Head of caudate nucleus (tissue), 42 donors: ENCODE results near the gene RSPO1.

Experiments used
- DNase-seq, 42 donors: peaks; one replicate each; pipeline versions ENCODE4 v3.0.0 to v3.0.0-alpha.2; 2020 to 2021; ENCODE audit warnings: mixed read lengths in 7 of 42
- intact Hi-C: fragments of 100-400 bp; cut with DNase I; formaldehyde crosslinking; loops from one replicate; pipeline ENCODE4 v1.15.0; 2022

Gene RSPO1

DNA sequence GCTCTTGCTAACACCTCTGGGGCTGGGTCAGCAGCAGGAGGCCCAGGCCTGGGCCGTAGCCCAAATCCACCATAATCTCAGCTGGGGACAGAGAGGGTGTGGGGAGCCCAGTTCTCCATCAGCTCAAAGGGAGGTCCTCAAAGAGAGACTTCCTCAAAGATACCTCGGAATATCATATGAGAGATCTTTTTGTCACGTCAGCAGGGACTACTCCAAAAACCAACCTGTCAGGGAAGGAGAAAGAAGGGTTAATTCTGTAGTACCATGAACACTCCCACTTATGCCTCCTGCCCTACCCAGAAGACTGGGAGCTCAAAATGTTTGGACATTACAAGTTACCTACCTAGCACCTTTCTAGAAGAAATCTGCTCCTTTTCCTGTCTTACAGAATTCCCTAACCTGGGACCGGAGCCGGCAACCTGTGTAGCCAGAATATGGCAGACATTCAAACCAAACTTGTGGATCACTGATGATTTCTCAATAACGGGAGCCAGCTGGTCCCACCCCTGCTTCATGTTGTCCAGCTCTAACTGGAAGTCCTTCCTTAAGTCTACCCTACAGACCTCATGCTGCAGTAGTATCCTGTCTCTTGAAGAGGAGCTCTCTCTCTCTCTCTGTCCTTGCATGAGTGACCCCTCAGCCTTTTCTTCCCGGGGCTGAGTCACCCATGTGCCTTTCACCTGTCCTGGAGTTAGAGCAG lies 4.8 kb downstream of the RSPO1 start:
- intact Hi-C loops = no loop called here
- DNase-seq = no peak

DNA sequence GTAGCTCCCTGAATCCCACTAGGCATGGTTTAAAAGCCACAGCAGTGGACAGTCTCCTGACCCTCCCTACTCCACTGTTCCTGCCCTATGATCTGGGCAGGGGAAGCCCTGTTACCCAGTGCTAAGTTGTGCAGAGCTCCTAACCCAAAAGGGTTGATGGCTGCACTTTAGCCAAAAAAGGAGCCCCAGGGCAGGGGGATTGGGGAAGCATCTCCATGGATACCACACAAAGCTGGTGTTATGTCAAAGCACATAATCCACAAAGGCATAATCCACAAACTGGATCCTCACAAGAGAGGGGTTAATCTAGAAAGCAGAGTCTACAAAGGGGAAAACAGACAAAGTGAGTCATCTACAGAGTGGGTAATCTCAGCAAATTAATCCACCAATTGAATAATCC lies 5.7 kb downstream of the RSPO1 start:
- intact Hi-C loops = no loop called here
- DNase-seq = no peak

DNA sequence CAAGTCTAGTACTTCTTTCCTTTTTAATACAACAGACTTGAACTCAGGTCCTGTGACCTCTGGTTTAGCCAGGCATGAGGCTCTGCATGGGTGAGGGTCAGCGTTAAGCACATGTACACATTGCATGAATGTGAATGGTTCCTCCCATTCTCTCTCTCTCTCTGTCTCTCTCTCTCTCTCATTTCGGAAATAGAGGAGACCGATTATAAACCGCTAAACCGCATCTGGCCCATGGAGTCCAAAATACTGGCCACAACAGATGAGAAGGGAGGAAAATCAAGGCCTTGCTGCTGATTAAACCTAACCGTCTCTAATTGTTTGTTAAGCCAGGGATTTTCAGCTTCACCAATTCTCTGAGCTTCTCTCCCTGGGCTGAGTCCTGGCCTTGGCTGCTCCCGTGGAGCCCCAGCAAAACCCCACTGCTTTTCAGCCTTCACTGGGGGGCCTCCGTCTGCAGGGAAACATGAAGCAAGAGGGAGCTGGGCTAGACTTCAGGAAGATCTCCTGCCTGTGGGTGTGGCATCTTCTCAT lies 6.6 kb downstream of the RSPO1 start:
- DNase-seq = no peak
- intact Hi-C loops = no loop called here

DNA sequence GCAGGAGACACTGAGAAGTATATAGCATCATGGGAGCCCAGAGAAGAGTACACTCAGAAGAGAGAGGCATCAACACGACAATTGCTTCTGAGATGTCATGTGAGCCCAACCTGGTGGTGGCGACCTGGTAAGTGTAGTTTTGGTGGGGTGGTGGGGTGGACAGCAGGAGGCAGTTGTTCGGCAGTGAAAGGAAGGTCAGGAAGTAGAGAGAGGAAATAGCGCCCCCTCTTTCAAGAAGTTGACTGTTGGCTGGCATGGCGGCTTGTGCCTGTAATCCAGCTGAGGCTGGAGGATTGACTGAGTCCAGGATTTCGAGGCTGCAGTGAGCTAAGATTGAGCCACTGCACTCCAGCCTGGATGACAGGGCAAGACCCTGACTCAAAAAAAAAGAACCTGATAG lies 12.6 kb downstream of the RSPO1 start:
- no peak for DNase-seq
- intact Hi-C loops = no loop called here

DNA sequence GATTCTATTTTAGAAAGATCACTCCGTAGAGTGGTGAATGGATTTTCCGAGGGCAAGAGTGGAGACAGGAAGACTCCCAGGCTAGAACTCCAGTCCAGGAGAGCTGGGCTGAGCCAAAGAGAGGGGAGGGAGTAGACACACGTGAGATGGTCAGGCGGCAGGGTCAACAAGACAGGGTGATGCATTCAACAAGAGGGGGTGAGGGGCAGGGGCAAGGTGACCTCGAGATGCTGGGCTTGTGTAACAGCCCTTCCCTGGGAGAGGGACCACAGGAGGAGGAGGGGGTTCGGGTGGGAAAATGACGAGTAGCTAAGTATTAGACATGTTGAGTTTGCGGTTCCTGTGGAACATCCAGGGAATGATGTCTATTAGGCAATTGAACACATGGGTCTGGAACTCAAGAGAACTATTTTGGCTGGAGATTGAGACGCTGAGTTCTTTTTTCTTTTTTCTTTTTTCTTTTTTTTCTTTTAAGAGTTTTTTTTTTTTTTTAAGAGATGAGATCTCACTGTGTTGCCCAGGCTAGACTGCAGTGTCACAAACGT lies 13.3 kb downstream of the RSPO1 start:
- intact Hi-C loops = no loop called here
- DNase-seq = no peak

DNA sequence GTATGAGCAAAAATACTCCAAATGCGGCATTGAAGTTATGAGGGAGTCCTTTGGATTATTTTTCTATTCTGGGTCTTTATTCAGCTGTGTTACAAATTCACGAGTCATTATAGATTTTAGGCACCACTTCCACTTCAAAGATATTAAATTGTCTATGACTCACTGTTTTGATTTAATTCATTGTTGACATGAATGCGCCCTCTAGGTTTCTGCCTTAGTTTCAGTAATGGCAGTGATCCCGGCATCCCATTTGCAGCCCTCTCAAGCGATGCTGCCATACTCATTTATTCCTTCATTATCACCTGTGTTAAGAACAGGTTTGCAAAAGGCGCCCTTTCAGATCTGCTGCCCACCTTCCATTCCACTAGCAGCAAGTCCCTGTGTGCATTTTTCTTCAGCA lies 14.0 kb downstream of the RSPO1 start:
- intact Hi-C loops = no loop called here
- peak in 2 of 42 donors; percentile 6 to 25 for DNase-seq

DNA sequence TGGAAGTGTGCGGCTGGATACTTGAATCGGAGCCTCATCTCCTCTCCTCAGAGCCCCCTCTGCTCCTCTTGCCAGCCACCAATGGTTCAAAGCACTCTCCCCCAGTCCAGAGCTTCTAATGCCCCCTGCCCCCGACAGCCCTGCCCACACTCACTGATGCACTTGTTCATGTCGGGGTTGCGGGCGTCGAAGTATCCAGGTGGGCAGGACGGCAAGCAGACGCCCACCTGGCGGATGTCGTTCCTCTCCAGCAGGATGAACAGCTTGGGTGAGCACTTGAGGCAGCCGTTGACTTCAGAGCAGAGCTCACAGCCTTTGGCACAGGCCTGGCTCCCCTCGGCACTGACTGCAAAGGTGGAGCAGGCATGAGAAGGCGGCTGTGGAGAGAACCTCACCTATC lies 18.4 kb downstream of the RSPO1 start:
- intact Hi-C loops = no loop called here
- no peak for DNase-seq

DNA sequence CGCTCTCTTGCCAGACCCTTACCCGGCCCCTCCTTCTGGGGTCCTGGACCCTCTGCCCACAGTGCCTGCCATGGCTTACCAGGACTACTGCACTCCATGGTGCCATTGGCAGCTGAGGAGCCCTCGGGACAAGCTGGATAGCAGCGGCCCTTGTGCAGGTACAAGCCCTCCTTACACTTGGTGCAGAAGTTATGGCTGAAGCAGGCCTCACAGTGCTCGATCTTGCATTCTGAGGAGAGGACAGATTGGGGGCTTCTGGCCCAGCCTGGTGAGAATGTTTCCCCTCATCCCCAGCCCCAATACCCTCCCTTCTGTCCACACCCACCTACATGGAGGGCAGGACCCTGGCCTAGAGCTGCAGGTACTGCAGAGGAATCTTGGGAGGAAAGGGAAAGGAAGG lies 20.6 kb downstream of the RSPO1 start:
- intact Hi-C loops = no loop called here
- no peak for DNase-seq

DNA sequence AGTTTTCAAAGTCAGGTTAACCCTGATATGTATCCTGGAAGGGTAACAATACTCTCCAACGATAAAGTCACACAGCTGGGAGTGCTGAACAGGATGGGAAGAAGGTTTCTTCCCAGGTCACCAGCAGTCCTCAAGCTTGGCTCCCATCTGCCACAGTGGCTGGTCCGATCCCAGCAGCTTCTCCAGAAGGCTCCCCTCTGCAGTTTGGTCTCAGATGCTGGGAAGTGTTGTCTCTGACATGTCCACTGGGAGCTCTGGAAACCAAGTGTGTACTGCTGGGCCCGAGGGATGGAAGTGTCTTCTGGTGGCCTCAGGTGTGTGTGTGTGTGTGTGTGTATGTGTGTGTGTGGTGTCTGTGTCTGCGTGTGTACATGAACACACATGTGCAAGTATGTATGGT lies 22.5 kb downstream of the RSPO1 start:
- DNase-seq = no peak
- intact Hi-C loops = no loop called here

DNA sequence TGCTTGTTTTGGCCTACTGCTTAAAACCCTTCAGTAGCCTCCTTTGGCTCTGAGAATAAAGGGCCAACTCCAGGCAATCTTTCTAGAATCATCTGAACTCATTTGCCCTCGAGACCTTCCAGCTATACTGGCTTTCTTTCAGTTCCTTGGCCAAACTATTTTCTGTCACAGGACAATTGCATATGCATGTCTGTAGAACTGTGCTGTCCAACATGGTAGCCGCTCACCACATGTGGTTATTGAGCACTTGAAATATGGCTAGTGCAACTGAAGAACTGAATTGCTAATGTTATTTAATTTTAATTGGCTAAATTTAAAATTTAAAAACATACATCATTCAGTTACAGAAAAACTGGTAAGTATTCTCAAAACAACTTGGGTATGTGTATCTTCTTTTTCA lies 24.7 kb downstream of the RSPO1 start:
- intact Hi-C loops = loop anchor here (10.0 kb wide), 1 partner anchor 255 kb away; no protein-coding TSS in a partner anchor
- no peak for DNase-seq

DNA sequence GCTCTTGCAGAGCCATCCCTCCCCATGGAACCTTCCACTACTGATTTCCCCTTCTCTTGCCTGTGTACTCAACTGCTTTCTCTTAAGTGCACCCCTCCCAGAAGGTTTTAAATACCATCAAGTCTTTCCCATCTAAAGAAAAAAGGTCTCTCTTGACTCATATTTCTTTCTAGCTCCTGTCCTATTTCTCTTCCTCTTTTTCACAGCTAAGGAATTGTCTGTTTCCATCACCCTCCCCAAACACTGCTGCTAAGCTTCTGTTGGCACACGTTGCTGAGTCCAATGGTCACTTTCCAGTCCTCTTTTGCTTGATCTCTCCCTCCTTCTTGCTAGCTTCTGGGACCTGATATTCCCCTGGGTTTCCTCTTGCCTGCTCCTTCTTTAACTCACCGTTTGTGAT lies 25.7 kb downstream of the RSPO1 start:
- no peak for DNase-seq
- intact Hi-C loops = loop anchor here (10.0 kb wide), 1 partner anchor 256 kb away; no protein-coding TSS in a partner anchor

DNA sequence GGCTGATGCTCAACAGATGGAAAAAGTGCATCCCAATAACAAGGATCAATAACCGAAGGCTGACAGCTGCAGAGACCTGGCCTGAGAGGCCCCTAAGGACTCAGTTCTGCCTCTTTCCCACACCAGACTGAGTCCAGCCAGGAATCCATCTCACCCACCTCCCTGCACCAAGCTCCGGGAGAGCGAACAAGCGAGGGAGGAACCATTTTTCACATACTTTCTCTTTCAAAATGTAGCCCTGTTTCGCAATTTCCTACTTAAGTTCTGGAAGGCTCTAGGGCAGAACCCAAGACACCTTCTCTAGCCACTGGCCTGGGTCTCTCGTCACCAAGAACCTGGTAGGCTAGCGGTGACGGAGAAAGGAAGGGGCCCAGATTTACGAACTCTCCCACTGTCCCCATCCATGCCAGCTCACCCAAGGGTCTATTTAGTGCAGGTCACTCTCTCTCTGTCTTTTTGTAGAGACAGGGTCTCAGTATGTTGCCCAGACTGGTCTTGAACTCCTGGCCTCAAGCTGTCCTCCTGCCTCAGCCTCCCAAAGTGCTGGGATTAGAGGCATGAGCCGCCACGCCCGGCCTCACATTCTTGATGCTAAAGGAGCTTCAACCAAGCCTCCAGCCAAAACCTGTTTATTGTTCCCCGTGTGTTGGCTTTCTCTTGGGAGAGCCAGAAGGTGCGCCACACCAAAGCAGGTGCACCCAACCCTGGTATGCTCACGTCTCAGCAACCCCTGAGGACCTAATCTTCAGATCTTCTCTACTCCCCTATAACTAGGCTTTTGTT lies 28.0 kb downstream of the RSPO1 start:
- intact Hi-C loops = loop anchor here (10.0 kb wide), 1 partner anchor 258 kb away; no protein-coding TSS in a partner anchor
- DNase-seq = no peak

DNA sequence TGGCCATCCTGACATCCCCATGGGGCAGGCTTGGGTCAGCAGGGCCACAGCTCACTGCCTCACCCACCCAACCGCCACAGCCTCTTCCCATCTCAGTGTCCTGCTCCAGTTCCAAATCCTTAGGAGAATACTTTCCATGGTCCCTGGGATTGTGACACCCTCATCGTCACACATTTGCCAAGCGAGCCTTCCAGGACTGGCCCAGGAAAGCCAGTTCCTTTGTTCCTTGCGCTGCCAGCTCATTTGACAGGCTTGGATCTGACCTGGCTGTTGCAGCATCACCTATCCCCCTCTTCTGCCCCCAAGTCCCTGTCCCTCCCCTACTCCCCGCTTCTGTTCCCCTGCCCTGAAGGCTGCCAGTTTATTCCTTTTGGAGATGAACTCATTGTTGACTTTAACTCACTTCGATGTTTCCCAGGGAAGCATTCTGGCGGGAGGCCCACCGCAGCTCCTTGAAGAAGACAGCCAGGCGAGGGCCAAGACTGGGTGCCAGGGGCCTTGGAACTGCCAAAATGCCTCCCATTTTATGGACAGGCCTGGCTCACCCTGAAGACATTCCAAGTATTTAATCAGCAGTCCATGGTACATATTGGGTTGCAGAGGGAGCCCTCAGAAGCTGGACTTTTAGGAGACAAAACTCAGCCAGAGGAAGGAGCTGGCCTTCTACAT lies 28.8 kb downstream of the RSPO1 start:
- intact Hi-C loops = loop anchor here (10.0 kb wide), 1 partner anchor 259 kb away; no protein-coding TSS in a partner anchor
- no peak for DNase-seq

DNA sequence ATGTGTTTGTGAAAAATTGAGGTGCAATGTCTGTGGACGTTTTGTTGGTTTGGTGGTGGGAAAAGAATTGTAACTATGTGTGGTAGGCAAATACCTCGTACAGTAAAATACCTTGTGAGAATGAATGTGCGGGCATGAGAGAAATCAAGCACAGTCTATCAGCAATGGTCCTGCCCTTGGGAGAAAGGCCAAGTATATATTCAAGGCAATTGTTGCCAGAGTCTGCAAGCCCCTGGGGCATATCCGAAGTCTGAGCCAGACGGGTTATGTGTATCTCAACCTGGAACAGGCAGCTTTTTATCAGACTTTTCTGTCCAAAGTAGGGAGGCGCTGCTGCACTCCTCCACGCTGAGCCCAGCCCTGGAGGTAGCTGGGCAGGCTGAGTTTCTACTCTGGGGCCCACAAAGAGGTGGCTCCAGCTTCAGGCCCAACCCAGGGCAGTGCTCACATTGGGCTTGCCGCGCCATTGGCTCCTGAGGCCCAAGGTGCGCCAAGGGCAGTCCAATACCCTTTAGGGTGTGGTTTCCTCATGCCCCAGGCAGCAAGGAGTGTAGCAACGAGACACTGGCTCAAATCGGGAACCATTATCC lies 29.5 kb downstream of the RSPO1 start:
- intact Hi-C loops = loop anchor here (10.0 kb wide), 1 partner anchor 260 kb away; no protein-coding TSS in a partner anchor

DNA sequence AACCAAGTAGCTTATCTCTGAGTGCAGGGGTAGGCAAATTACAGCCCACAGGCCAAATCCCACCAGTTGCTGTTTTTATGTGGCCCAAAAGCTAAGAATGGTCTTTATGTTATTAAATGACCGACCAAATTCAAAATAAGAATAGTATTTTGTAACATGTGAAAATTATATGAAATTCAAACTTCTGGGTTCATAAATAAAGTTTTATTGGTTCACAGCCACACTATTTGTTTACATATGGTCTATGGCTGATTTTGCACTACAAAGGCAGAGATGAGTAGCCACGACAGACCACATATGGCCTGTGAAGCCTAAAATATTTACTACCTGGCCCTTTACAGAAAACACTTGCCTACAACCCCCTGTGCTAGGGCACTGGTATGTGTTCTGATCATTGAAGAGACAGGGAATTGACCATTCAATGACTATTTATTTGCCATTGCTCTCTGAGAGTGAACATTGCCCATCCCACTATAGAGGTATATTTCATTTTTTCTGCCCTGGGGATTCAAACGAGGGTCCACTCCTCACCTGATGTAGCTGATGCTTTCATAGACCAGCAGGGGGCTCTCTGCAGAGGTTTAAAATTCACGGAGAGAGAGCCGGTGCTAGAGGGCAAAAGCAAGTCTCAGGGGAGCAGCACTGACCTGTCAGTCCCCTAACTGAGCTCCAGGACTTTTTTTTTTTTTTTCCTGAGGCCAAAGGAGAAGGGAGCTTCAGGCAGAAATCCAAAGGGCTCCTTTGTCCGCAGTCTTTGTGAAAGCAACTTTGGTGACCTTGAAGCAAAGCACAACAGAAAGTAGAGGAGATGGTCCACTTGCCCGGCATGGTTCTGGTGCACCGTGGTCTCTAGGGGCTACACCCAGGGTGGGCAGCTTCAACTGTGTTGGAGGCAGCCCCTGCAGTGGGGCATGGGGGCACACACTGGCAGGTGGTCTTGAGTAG lies 31.7 kb downstream of the RSPO1 start:
- peak in 25 of 42 donors; percentile 15 to 66 (median 34) for DNase-seq
- intact Hi-C loops = loop anchor here (10.0 kb wide), 1 partner anchor 262 kb away; no protein-coding TSS in a partner anchor

More for the DNA sequence above, 29.5 kb downstream of the RSPO1 start:
- DNase-seq = no peak

DNA sequence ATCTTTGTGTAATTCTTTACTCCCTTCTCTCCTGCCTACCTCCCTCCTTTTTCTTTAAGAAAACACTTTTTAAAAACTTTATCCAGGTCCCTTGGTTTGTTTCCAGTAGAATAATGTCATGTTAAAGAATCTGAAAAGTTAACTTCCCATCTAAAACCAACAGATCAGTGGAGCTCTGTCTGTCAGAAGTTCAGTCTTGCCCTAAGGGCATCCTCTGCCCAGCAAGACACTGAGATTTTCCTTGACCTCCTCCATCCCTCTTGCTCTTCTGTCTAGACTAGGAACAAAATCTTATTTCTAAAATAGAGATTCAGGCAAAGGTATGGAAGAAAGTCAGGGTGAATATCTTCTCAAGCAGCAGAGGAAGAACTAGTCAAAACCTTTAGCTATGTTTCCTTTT lies 33.3 kb downstream of the RSPO1 start:
- intact Hi-C loops = loop anchor here (10.0 kb wide), 1 partner anchor 263 kb away; no protein-coding TSS in a partner anchor
- no peak for DNase-seq

DNA sequence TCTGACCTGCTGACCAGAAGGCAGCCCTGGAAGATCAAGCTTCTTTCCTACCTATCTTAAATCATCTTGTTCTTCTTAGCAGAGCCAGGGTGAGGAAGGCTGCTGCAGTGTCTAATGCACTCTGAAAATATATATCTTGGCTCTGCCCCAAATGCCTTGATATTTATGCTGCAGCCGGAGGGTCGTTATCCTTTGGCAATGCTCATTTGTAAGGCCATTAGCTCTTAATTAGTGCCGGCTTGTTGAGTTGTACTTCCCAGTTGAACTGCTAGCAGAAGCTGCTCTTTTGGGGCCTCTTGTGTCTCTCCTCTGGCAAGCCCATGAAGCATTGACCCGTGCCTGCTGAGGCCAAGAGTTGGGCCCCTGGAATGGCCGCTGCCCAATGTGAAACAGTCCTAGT lies 34.8 kb downstream of the RSPO1 start:
- intact Hi-C loops = loop anchor here (5.0 to 10.0 kb wide), 4 partner anchors 43 to 265 kb away; partner anchors contain the start of gene DNALI1
- no peak for DNase-seq
